Osteoblast (primary cell): ENCODE results near the gene TSPAN33. TPM values are rescaled to one million over a fixed set of nuclear protein-coding genes. Genes with fewer than 3 reads are reported as not detected.

Experiments used
- DNase-seq: peaks from one replicate; pipeline ENCODE4 v3.0.0; 2011; ENCODE audit warnings: low spot score, mixed read lengths; ENCODE audit not compliant: insufficient read length; ENCODE audit errors: missing footprints
- H2AFZ ChIP-seq: 2 replicates; pipeline ENCODE4 v1.6.0; 2011; ENCODE audit warnings: mild to moderate bottlenecking, low read length
- H3K27ac ChIP-seq: 2 replicates; pipeline ENCODE4 v1.5.1; 2011; ENCODE audit warnings: mild to moderate bottlenecking, low read depth, low read length, moderate library complexity
- H3K27me3 ChIP-seq: 2 replicates; pipeline ENCODE4 v1.6.0; 2012; ENCODE audit warnings: mild to moderate bottlenecking, control low read depth, inconsistent platforms, low read length, moderate library complexity; ENCODE audit not compliant: insufficient read depth
- H3K36me3 ChIP-seq: 2 replicates; pipeline ENCODE4 v1.5.1; 2011; ENCODE audit warnings: mild to moderate bottlenecking, low read length, control low read depth, moderate library complexity; ENCODE audit not compliant: insufficient read depth
- H3K4me1 ChIP-seq: 2 replicates; pipeline ENCODE4 v1.5.1; 2011; ENCODE audit warnings: mild to moderate bottlenecking, low read length, control low read depth, moderate library complexity; ENCODE audit not compliant: insufficient read depth
- H3K4me2 ChIP-seq: 2 replicates; pipeline ENCODE4 v1.6.0; 2011; ENCODE audit warnings: mild to moderate bottlenecking, low read length; ENCODE audit not compliant: insufficient read depth
- H3K4me3 ChIP-seq: fragments of 200-600 bp; sonication (generic); 3 replicates; pipeline ENCODE4 v1.5.1; 2012; ENCODE audit warnings: mild to moderate bottlenecking, low read length, inconsistent platforms; ENCODE audit not compliant: insufficient read depth
- H3K79me2 ChIP-seq: 2 replicates; pipeline ENCODE4 v1.6.0; 2012; ENCODE audit warnings: mild to moderate bottlenecking, low read length, control low read depth, inconsistent platforms; ENCODE audit not compliant: insufficient read depth
- H3K9me3 ChIP-seq: 2 replicates; pipeline ENCODE4 v1.5.1; 2011; ENCODE audit warnings: low read depth, low read length, control low read depth
- H4K20me1 ChIP-seq: 2 replicates; pipeline ENCODE4 v1.6.0; 2012; ENCODE audit warnings: mild to moderate bottlenecking, low read length, control low read depth; ENCODE audit not compliant: insufficient read depth
- total RNA-seq: library from RNA; depleted of rRNA; stranded (reverse); fragments of >200 nt; gene quantifications from 2 replicates; pipeline ENCODE4 v1.2.3, GENCODE V29; 2012
- TF ChIP-seq, protein P1 (sequence below): IDR thresholded peaks from 2 replicates; pipeline ENCODE4 v1.5.1; 2011; ENCODE audit warnings: mild to moderate bottlenecking, low read depth, low read length, moderate library complexity; ENCODE audit errors: extremely low read depth

Gene TSPAN33
- total RNA-seq, 1 donor, result 0.36 TPM

DNA sequence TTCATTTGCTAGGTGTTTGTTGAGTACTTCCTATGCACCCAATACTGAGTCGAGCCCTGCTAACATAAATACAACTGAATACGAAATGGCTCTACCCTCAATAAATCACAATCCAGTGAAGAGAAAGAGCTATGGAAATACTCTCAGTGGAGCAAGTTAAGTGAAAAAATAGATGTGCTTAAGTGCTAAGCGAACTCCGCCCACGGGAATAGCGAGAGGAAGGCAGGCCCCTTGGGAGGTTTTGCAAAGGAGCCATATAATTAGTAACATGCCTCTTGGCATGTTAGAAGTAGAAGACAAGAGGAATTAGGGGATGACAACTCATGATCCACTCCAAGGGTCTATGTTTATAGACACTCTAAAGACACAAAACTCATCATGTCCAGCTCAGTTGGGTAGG, 42.8 kb upstream of the TSPAN33 start:
- Histone ChIP-seq H3K36me3 (no peaks in the 10 kb centered on the region), H3K4me1 (no peaks in the 10 kb centered on the region), H3K79me2 (no peaks in the 10 kb centered on the region), H3K9me3 (no peaks in the 10 kb centered on the region), H3K4me2 (no peak overlapping the region), H2AFZ (no peak overlapping the region), H3K27me3 (peaks cover 8% of the 10 kb centered on the region), H4K20me1 (no peaks in the 10 kb centered on the region), H3K4me3 (no peak overlapping the region), H3K27ac (no peak overlapping the region)
- TF ChIP-seq, protein P1, sequence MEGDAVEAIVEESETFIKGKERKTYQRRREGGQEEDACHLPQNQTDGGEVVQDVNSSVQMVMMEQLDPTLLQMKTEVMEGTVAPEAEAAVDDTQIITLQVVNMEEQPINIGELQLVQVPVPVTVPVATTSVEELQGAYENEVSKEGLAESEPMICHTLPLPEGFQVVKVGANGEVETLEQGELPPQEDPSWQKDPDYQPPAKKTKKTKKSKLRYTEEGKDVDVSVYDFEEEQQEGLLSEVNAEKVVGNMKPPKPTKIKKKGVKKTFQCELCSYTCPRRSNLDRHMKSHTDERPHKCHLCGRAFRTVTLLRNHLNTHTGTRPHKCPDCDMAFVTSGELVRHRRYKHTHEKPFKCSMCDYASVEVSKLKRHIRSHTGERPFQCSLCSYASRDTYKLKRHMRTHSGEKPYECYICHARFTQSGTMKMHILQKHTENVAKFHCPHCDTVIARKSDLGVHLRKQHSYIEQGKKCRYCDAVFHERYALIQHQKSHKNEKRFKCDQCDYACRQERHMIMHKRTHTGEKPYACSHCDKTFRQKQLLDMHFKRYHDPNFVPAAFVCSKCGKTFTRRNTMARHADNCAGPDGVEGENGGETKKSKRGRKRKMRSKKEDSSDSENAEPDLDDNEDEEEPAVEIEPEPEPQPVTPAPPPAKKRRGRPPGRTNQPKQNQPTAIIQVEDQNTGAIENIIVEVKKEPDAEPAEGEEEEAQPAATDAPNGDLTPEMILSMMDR, result no peak
- peak; percentile 49 for DNase-seq

- Histone ChIP-seq H3K27me3 (peaks cover 3% of the 10 kb centered on the region), H2AFZ (no peak overlapping the region), H3K79me2 (no peaks in the 10 kb centered on the region), H3K4me1 (no peaks in the 10 kb centered on the region), H3K9me3 (no peaks in the 10 kb centered on the region), H3K4me3 (no peak overlapping the region), H3K36me3 (no peaks in the 10 kb centered on the region), H3K4me2 (no peak overlapping the region), H4K20me1 (no peaks in the 10 kb centered on the region), H3K27ac (no peak overlapping the region)
- no peak for DNase-seq
- TF ChIP-seq, protein P1, result no peak
Observed at GRCh38 chr7:129103561-129104324, 40.8 kb upstream of the TSPAN33 start.

DNA sequence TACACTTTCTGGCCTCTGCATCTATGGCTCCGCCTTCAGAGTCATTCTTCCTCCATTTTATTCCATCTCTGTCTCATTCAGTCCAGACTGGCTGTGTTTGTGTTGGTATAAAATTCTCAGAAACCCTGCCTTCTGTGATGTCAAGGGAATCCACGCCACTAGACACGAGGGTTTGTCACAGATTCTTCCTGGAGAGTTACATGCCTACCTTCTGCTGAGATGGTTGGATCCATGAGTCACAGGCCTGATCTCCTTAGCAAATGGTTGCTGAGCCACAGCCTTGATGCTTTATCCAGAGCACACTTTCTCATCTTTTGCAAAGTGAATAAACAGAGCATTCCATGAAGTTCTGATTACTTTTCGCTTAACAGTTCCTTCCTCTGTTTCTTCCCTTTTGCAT, 35.9 kb upstream of the TSPAN33 start:
- H3K79me2 ChIP-seq, result no peaks in the 10 kb centered on the region
- no peaks in the 10 kb centered on the region for H3K36me3 ChIP-seq
- H3K9me3 ChIP-seq, result no peaks in the 10 kb centered on the region
- peaks cover 4% of the 10 kb centered on the region for H3K27me3 ChIP-seq
- TF ChIP-seq, protein P1, result no peak
- H3K4me2 ChIP-seq, result no peak overlapping the region
- H3K4me3 ChIP-seq, result no peak overlapping the region
- no peak for DNase-seq
- no peaks in the 10 kb centered on the region for H3K4me1 ChIP-seq
- no peak overlapping the region for H3K27ac ChIP-seq
- H4K20me1 ChIP-seq, result no peaks in the 10 kb centered on the region
- peak overlapping the region; percentile 53 for H2AFZ ChIP-seq

DNA sequence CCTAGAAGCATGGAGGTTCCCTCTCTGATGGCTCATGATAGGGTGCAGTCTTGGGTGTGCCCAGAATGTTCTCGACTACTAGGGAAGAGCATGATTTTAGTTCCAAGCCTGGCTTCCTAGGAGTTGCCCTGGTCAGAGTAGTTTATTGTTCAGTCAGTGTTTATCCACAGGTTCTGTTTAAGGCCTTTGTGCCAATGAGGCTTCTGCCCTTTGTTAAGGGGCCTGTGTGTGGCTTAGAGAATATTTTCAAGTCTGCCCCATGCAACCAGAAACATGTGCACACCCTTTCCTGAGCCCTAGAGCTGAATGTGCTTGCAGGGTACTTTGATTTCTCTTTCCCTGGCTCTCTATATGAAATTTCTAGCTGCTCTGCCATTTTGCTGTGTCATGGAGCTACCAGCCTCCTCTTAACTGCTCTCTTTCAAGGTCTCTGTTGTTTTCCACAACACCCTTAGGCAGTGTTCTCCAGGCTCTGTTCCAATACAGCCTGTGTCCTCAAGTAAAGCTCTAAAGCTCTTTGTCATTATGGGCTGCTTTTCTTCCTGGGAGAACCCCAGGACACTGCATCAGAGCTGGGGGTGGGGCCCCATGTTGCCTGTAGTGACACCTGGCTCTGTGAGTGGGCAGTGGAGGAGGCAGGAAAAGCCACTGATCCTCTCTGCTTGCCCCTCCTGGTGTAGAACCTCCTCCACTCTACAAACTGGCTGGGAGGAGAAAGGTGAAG, 34.1 kb upstream of the TSPAN33 start:
- Histone ChIP-seq H3K4me1 (no peaks in the 10 kb centered on the region), H3K9me3 (no peaks in the 10 kb centered on the region), H3K36me3 (no peaks in the 10 kb centered on the region), H4K20me1 (no peaks in the 10 kb centered on the region), H3K4me2 (no peak overlapping the region), H3K27me3 (peaks cover 11% of the 10 kb centered on the region), H3K4me3 (no peak overlapping the region), H3K79me2 (no peaks in the 10 kb centered on the region), H2AFZ (no peak overlapping the region), H3K27ac (no peak overlapping the region)
- no peak for DNase-seq
- TF ChIP-seq, protein P1, result no peak
